Stimulated activated naive CD4-positive, alpha-beta T cell treated with Interleukin-2 at 50 U/mL for 16 hours (primary cell): ENCODE measurements around the gene PLSCR4.
A peak's percentile ranks its signal among the peaks of the same experiment; 100 is the strongest.
"Not testable (repeated sequence)": the region's sequence is repeated elsewhere in the genome, so short reads cannot be mapped to it uniquely, and the experiment has no call there.

Experiments used
- DNase-seq: peaks from one replicate; lab custom pipeline; 2025; lab: John Stamatoyannopoulos, UW

PLSCR4 gene

DNA sequence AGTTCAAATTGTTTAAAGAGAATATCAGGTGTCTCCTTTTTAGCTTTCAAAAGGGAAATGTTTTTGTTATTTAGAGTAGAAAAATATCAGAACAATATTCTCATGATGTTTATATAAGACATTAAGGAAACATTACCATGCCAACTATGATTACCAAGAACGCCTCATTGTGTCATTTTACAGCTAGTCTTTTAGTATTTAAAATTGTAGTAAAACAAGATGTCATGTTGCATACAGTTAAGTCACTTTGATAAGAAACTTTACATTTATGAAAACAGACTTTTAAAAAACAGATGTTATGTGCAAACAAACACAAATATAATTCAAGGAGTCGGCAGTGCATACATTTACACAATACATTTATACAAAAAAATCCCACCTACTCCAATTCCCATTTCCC is 4.4 kb downstream of the PLSCR4 start:
- no peak for DNase-seq

DNA sequence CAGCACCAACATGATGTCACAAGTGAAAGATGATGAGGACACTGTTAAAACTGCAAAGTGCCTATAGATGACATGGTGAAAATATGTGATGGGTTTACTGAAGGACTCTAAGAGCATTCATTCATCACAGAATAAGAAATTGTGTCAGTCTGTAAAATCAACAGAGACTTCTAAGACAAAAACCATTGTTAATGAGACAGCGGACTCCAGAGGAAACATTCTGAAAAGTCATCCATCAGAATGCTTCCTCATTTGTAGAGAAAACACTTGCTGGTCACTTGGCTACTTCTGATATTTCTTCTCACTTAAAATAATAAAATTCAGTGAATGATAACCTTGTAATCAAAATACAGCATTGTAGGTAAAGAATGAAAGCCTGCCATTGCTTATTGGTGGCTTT is 7.3 kb downstream of the PLSCR4 start:
- no peak for DNase-seq

- no peak for DNase-seq
Observed at GRCh38 chr3:146241523-146242240, 9.2 kb downstream of the PLSCR4 start.

- DNase-seq, result no peak
Observed at GRCh38 chr3:146233487-146233886, 17.4 kb downstream of the PLSCR4 start.

DNA sequence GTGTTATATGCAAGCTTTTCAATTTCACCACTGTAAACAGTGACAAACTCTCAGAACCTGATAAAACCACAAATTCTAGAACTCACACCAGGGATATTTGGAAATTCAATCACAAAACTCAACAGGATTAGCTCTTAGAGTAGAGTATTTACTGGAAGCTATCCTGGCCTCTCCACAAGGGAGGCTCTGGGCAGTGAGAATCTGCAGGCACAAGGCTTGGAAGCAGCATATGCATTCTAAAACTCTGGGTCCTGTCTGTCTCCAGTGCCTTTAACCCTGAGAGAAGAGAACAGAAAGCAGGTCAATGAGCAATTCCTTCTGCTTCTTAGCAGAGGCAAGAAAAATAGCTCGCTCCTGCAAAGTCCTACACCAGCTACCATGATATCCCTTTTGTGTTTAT is 23.4 kb downstream of the PLSCR4 start:
- no peak for DNase-seq

- DNase-seq, result no peak
Observed at GRCh38 chr3:146226881-146227280, 24.0 kb downstream of the PLSCR4 start.

GRCh38 chr3:146225458-146225857 is 25.4 kb downstream of the PLSCR4 start:
- not testable (repeated sequence) for DNase-seq

- no peak for DNase-seq
Observed at GRCh38 chr3:146223401-146224373, 27.2 kb downstream of the PLSCR4 start.

GRCh38 chr3:146222204-146223046 is 28.5 kb downstream of the PLSCR4 start:
- DNase-seq, result no peak

GRCh38 chr3:146221276-146221675 is 29.6 kb downstream of the PLSCR4 start:
- no peak for DNase-seq

DNA sequence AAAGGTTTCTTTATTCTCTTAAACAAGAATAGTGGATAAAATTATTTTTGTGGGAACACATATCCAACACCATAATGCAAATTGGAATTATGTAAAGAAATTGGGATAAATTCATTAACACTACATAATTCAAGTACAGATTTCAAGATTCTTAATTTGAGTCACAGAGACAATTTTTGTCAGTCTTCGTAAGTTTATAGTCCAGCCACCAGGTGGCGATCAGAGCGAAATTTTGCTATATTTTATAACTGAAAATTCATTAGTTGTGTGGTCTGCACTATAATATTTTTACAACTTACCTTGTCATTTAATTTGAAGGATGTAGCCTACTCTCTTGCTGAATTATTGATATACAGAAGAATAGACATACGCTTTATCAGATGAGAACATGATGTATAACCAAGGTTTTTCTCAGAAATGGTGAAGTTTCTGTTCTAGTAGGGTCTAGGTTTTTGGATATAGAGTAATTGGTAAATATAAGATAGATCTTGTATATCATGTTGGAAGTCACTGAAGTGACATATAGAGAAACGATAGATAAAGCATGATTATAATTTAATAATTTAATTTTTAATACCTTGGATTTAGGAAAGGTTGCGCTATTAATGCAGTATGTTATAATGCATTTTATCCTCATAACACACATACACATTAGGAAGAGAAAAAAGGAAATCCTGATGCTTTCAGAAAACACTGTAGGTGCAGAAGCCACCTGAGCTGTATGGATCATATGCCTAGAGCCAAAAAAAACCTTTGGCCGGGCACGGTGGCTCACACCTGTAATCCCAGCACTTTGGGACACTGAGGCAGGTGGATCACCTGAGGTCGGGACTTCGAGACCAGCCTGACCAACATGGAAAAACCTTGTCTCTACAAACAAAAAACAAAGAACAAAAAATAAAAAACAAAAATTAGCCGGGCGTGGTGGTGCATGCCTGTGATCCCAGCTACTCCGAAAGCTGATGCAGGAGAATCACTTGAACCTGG is 31.7 kb downstream of the PLSCR4 start:
- DNase-seq, result peak; percentile 10

- no peak for DNase-seq
Observed at GRCh38 chr3:146217324-146217723, 33.6 kb downstream of the PLSCR4 start.

DNA sequence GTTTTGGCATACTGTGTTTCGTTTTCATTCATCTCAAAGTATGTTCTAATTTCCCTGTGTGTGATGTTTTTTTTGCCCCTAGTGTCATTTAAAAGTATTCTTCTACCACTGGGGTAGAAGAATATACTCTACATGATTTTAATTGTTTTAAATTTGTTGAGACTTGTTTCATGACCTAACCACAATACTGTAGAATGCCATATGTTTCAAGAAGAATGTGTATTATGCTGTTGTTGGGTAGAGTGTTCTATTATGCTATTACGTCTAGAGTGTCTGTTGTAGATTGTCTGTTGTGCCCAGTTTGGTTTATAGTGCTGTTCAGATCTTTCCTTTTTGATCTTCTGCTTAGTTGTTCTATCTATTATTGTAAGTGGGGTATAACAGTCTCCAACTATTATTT is 36.4 kb downstream of the PLSCR4 start:
- no peak for DNase-seq

- DNase-seq, result no peak
Observed at GRCh38 chr3:146209371-146209770, 41.5 kb downstream of the PLSCR4 start.

DNA sequence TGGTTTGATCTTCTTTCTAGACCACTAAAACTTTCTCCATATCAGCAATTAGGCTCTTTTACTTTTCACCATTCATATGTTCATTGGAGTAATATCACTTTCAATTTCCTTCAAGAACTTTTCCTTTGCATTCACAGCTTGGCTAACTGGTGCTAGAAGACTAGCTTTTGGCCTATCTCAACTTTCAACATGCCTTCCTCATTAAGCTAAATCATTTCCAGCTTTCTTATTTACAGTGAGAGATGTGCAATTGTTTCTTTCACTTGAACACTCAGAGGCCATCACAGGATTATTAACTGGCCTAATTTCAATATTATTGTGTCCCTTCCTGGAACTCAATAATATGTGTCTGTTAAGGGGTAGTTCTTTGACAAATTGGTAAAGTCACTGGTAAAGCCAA is 47.1 kb downstream of the PLSCR4 start:
- DNase-seq, result no peak

DNA sequence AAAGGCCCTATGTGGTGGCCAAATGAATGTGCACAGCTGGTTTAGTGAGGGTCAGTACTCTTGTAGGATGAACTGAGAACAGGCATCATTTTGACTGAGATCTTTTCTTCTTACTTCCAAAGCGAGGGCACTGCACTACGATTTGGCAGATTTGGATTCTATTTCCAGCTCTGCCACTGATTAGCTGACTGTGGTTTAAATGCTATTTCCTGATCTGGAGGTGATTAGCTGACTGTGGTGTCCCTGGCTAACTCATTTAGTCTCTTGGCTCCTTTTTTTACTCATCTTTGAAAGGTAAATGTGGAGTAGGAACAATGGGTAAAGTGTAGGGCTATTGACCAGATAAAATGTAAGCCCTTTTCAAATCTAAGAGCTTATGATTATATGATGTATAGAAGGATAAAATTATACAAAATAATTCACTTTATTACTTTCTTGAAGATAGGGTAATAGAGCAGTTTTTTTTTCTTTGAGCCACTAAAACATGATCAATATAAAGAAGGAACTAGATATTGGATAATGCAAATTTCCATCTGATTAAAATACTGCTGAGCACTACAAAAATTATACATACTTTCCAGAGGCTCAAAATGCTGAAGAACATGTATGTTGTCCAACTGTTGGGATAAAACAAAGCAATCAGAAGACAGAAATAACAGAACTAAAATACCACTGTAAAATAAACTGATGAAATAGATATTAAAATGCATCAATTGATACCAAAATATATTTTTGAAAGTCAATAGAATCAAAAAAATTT is 50.3 kb downstream of the PLSCR4 start:
- no peak for DNase-seq

DNA sequence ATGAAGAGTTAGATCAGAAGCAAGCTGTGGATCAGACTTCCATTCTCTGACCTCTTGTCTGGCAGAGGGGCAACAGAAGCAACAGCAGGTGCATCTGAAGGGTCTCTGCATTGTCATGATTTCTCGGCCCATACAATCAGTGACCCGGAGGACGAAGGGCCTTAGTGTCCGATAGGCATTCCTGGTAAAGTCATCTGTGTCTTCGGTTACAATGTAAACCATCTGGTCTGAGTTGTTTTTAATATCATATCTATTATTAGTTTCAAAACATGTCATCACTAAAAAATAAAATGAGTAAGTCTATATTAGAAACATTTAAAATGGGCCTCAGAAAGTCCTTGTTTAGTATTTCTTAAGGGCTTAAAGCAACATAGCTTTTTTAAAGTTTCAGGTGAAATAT is 51.1 kb downstream of the PLSCR4 start:
- no peak for DNase-seq

- DNase-seq, result no peak
Observed at GRCh38 chr3:146196789-146197188, 54.1 kb downstream of the PLSCR4 start.

GRCh38 chr3:146195605-146196004 is 55.3 kb downstream of the PLSCR4 start:
- no peak for DNase-seq

- DNase-seq, result no peak
Observed at GRCh38 chr3:146195030-146195429, 55.9 kb downstream of the PLSCR4 start.
